Measurements from ENCODE around the gene MRPL2.
A peak's percentile ranks its signal among the peaks of the same experiment; 100 is the strongest.
"Not testable (repeated sequence)": the region's sequence is repeated elsewhere in the genome, so short reads cannot be mapped to it uniquely, and the experiment has no call there.

The MRPL2 gene

DNA sequence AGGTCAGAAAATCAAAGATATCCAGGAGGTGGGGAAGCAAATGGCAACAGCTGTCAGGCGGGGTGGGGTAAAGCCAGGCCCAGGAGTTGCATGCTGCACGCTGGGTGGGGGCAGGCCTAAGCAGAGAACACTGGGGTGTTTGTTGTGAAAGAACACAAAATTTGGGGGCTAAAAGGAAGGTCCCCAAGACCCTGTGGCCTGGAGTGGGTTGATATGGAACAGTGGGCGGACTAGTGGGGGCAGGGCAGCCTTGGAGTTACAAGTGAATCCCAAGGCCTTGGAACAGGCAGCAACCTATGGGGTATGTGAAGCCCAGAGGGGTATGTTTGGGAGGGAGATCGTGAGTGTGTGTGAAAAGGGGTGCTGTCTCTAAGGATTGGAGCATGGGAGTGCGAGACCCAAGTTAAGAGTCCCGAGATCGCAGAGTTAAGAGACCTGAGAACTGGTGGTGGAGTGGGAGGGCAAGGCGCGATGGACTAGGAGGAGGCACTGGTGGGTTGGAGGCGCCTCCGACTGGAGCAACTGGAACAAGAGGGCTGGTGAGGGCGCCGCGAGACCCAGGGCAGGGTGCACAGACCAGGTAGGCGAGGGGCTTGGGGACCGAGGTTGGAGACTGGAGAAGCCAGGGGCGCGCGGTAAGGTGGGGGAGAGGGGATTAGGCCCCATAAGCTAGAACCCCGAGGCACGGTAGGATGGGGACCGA lies 6.2 kb downstream of the MRPL2 start:
- DNase-seq (ENCODE audit: low read depth), result no peak

DNA sequence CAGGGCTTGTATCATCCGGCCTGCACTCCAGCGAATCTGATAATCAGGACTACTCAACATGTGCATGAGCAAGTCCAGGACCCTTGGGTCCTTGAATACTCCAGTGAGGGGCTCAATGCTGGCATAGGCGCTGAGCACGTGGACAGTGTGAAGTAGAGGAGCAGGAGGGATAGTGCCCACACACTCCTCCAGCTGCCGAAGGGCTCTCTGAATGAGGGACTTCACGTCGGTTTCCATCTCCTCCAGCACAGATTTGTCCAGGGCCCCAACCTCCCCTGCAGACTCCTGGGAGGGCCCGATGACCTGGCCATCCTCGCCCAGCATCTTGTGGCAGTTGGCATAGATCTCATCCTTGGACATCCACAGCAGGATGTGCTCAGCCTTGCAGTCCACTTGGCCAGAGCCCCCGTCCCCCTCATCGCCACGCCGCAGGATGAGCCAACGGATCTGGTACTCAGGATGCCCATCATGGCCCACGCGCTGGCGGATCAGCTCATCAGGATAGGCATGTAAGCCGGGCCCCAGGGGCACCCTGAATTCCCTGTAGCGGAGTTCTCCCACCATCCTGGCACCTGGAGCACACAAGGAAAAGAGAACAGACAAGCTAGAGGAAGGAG lies 6.9 kb downstream of the MRPL2 start:
- DNase-seq (ENCODE audit: low read depth), result no peak

DNA sequence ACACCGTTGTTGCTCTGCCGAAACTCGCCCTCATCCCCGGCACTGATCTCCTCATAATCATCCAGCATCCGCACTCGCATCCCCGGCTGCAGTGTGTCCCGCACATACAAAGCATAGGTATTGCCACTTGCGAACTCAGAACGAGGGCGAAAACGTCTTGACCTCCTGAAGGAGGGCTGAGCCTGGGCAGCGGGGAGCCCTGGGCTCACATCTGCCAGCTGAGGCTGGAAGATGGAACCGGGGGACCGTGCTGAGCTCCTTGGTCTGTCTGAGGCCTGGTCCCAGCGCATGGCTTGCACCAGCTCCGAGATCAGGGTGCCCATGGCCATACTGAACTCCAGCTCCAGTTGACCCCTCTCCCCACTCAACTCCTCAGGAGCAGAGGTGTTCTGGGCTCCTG lies 8.3 kb downstream of the MRPL2 start:
- no peak for DNase-seq (ENCODE audit: low read depth)

DNA sequence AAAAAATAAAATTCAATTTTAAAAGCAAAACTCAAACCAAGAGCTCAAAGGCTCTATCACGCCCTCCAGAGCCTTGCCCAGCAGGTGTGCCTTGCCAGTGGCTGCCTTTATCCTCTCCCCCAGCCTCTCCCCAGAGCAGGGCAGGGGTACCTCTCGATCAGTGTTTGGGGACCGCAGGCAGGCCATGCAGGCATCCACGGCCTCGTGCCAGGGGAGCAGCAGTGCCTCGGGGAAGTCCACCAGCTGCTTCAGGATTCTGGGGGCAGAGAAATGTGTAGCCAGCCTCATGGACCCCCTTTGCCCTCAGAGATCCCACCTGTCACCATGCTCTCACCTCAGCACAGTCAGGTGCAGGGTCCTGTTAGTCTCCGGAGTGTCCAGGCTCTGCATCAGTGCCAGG lies 11.2 kb downstream of the MRPL2 start:
- DNase-seq (ENCODE audit: low read depth), result no peak

DNA sequence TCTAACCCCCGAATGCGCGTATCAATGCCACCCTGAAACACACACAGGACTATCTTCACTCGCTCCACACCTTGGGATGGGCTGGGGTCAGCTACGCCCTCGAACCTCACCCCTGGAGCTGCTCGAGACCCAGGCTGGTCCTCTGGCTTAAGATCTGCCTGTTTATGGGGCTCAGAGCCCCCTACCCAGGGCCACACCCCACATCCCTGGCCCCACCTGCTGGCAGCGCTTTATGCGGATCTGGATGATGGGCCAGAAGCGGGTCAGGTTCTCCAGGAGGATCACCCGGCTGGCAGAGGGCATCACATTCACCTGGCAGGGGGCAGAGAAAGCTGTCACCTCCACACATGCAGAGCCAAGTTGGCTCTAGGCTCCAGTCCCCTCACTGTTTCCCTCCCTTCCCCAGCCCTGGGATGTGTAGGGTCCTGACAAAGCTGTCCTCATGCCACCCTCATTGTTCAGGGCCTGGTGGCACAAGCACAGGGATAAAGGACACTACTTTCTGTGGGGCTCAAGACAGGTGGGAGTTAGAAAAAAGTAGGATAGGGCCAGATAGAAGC lies 13.8 kb downstream of the MRPL2 start:
- DNase-seq (ENCODE audit: low read depth), result no peak

DNA sequence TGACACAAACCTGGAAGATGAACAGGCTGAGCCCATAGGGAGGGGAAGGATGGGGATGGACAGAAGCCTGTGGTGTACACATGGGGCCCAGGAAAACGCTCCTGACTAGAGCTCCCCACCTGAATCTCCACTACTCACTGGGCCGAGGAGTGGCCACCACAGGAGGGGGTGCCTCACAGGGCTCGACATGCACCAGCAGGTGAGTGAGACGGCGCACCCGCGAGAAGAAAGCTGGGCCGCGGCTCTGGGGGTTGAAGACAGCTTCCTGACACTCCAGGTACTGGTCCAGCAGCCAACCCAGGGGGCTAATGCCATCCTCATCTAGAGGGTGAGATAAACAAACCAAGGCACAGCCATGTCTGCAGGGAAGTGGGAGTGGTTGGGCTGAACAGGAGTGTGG lies 15.9 kb downstream of the MRPL2 start:
- DNase-seq (ENCODE audit: low read depth), result no peak

DNA sequence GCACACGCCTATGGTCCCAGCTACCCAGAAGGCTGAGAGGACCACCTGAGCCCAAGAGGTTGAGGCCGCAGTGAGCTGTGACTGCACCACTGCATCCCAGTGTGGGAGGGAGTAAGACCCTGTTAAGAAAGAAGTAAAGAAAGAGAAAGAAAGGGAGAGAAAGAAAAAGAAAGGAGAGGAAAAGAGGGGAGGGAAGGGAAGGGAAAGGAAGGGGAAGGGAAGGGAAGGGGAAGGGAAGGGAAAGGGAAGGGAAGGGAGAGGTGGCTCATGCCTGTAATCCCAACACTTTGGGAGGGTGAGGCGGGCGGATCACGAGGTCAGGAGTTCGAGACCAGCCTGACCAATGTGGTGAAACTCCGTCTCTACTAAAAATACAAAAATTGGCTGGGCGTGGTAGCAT lies 17.8 kb downstream of the MRPL2 start:
- DNase-seq (ENCODE audit: low read depth), result not testable (repeated sequence)

DNA sequence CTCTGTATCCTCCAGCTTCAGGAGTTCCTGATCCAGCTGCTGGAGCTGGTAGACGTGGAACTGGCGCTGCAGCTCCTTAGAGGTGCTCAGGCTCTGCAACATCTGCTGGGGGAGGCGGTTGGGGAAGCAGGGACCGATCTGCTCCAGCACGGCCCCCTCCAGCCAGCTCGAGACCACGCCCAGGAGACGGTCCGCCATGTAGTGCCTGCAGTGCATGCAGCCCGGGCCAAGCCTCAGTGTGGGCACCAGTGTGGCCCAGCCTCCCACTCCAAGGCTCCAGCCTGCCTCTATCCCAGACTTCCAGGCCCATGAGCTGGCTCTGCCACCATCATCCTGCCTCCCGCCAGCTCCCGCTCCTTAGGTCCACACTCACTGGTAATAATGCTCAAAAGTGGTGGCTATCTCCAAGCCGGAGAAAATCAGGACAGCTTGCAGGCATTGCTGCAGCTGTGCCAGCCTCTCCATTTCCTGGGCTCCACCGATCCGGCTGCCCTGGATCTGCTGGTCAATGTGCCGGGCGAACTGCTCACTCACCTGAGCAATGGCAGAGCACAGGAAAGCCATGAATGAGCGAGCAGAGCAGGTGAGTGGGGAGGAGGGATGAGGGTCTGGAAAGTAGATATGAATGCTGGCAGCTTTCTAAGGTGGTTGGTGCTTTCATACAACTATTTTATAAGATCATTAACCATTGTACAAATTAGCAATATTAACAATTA lies 18.5 kb downstream of the MRPL2 start:
- no peak for DNase-seq (ENCODE audit: low read depth)

DNA sequence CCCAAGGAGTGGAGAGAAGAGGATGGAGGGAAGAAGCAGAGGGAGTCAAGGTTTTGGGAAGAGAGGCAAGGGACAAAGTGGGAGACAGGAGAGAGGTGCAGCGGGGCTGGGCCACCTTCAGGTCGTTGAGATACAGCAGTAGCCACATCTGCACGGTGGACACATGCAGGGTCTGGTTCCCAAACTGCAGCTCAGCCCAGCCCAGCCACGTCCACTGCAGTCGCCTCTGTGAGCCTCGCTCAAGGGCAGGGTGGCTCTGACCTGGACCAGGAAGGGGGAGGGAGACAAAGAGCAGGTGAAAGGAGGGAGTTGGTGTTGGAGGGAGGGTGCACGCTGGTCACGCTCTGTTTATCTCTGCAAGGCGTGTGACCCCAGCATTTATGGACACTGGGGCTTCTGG lies 20.5 kb downstream of the MRPL2 start:
- DNase-seq (ENCODE audit: low read depth), result no peak

DNA sequence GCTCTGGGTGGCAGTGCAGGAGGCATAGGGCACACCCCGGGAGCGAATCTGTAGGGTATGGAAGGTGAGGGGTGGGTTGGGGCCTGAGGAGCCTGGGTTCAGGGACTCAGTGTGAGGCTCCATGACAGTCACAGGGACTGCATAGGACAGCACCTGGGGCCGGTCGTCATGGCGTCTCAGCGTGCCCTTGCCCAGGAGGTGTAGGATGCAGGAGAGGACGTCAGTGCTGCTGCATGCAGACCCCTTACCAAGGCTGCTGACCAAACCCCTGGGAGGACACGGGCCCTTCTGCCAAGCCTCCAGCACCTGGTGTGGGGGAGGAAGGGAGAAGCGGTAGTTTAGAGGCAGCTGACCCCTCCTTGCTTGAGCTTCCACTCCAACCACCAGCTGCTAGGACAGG lies 21.5 kb downstream of the MRPL2 start:
- no peak for DNase-seq (ENCODE audit: low read depth)

DNA sequence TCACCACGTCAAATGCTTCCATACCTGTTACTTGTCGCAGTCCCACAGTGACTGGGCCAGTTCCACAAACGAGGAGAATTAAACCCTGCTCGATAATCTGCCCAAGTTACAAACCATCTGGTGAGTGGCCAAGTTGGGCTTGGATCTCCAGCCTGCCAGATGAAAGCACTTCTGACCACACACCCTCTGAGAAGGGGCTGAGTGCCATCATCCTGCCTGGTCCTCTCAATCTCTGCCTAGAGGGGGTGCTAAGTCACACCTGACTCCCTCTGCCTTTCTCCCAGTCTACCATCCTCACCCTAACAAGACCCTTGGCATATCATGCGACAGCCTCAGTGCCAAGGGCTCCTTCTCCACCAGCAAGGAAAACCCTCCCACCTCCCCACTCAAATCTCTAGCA lies 22.0 kb downstream of the MRPL2 start:
- no peak for DNase-seq (ENCODE audit: low read depth)

DNA sequence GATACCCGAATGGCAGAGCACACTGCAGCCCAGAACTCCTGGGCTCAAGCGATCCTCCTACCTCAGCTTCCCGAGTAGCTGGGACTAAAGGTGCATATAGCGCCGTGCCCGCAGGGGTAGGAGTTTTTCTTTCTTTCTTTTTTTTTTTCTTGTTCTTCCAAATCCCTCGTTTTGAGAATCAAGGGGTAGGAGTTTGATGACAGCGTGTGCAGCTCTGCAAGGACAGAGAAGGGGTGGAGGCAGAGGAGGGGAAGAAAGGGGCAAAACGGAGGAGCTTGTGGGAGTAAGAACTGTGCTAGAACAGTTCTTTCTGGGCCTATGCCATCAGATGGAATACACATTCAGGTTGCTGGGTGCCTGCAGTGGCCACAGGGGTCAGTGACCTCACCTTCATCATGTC lies 22.5 kb downstream of the MRPL2 start:
- no peak for DNase-seq (ENCODE audit: low read depth)

DNA sequence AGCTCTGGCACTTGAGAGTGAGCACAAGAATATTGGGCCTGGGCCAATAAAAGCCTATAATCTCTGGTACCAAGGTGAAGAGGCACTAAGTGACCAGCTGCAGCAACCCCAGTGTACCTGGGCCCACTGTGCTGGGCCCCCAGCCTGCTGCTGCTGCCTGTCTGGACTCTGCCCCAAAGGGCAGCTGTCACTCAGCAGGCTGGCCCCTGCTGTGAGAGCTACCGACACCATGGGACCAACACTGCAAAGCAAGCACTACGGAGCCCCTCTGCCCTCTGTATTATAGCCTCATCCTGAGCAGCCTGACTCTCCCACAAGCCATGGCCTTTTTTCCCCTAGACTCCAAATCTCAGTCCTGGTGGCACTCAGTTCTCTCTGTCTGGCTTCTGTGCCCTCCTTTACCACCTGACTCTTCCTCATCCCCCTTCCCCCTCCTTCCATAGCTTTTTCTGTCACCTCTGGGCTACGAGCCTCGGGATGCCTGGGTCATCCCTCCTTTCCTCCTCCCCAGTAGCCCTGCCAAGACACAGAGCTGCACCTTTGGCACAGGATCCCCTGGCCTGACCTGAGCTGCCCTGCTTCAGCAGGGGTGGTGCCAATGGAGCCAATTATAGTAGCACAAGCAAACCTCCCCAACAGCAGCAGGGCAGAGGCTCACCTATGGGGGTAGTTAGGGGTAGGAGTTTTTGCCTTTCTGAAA lies 23.6 kb downstream of the MRPL2 start:
- no peak for DNase-seq (ENCODE audit: low read depth)

DNA sequence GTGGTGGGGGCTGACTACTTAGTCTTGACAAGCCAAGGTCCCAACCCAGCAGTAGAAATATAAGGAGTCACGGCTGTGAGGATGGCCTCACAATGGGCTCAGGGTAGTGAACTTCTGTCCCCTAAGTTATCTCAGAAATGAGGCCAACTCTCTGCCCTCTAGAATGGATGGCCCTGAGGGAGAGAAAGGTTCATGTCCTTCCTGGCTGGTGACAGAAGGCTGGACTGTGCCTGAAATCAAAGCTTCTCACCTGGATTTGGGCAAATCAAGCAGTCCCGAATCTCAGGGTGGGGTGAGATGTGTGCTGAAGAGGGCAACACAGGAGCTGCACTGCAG lies 25.1 kb downstream of the MRPL2 start:
- DNase-seq (ENCODE audit: low read depth), result no peak

DNA sequence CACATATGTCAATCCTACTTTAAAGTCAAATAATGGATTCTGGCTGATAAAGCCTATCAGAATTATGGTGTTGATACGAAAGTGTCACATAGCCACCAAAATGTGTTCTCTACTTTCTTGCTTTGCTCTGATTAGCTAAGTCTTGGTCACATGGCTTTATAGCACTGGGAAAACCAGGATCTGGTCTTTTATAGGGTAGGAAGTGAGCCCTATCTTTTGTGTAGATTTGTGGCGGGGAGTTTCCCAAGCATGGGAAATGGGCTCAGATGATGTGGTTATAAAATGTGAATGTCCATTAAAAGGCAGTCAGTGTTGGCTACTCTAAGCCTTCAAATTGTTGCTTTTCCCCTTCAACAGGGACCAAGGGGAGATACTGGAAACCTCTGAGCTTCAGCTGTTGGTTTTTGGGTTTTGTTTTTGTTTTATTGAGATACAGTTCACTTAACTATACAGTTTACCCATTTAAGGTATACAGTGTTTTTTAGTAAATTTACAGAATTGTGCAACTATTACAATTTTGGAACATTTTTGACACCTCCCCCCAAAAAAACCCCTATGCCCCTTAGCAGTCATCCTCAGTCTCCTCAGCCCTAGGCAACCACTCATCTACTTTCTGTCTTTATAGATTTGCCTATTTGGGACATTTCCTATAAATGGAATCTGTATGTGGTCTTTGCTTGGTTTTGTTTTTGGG lies 25.6 kb downstream of the MRPL2 start:
- DNase-seq (ENCODE audit: low read depth), result no peak

DNA sequence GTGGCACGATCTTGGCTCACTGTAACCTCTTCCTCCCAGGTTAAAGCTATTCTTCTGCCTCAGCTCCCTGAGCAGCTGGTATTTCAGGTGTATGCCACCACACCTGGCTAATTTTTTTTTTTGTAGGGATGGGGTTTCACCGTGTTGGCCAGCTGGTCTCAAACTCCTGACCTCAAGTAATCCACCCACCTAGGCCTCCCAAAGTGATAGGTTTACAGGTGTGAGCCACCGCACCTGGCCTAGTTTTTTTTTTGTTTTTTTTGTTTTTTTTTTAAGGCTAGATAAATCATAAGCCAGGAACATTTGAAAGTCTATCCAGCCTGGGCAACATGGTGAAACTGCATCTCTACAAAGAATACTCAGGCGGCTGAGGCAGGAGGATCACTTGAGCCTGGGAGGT lies 26.9 kb downstream of the MRPL2 start:
- DNase-seq (ENCODE audit: low read depth), result no peak

DNA sequence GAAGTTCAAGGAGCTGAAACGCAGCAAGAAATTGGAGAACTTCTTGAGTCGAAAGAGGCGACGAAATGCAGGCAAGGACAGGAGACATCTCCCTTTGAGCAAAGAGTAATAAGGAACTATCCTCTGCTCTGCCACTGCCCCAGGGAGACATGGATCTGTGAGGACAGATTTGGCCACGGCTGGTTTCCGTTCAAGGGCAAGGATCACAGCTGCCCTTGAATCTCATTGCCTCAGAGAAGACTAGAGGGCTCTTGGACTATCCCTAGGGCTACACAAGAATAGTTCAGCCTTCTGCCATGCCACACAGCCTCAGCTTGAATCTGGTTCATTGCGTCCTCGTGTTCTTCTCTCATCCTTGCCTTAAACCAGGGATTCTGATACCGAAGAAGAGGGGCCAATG lies 30.1 kb downstream of the MRPL2 start:
- no peak for DNase-seq (ENCODE audit: low read depth)

DNA sequence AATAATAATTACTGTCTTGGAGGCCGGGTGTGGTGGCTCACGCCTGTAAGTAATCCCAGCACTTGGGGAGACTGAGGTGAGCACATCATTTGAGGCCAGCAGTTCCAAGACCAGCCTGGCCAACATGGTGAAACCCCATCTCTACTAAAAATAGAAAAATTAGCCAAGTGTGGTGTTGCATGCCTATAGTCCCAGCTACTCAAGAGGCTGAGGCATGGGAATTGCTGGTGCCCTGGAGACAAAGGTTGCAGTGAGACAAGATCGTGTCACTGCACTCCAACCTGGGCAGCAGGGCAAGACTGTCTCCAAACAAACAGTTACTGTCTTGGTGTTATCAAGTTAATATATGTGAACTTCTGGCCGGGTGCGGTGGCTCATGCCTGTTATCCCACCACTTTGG lies 32.9 kb downstream of the MRPL2 start:
- DNase-seq (ENCODE audit: low read depth), result no peak

DNA sequence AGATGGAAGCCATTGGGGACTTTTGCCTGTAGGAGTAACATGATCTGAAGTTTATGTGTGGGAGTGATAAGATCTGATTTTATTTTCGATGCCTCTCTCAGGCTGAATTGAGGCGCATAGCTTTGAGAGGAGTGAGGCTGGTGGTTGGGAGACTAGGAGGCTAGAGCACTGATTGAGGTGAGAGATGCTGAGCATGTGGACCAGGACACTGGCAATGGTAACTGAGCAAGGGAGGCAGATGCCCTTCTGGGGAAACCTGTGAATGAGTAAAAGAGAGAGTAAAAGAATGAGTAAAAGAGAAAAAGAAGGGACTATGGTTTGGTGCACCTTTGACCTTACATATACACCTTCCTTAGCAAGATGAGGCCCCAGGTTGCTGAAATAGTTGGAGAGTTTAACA lies 34.8 kb downstream of the MRPL2 start:
- DNase-seq (ENCODE audit: low read depth), result no peak

DNA sequence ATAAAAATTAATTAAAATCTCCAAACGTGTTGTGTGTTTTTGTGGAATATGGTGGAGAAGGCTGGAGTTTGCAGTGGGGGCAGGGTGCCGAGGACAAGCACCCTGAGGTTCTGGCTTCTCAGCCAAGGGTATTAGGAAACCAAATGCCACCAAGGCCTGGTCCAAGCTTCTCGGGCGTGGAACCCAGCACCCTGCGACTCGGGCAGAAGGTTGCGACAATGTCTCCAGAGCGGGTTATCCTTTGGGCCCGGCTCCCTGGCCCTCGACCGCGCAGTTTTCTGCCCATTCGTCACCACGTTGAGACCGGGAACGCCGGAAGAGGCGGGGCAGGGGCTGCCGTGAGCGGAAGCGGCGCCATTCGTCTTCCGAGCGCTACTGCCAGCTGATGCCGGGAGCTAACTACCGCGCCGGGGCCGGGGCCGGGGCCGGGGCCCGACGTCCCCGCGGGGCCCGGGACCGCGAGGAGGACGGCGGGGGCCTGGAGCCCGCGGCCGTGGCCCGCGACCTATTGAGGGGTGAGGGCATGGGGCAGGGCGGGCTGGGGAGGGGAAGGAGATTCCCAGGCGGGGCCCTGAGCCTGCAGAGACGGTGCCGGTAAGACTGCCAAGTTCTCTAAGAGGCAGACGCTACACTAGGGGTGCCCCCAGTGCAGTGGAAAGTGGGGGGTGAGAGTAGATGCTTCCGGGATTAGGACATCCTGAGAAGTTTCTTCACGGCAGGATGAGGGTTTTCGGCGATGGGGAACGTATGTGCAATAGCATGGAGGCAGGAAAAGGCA lies 37.8 kb downstream of the MRPL2 start, which contains the start of gene RRP36:
TSS of gene RRP36 (plus strand) at position 354 of the 778 bp plus-strand sequence. CDS start at position 386, 32 bp downstream.
- DNase-seq (ENCODE audit: low read depth), result peak; percentile 59

DNA sequence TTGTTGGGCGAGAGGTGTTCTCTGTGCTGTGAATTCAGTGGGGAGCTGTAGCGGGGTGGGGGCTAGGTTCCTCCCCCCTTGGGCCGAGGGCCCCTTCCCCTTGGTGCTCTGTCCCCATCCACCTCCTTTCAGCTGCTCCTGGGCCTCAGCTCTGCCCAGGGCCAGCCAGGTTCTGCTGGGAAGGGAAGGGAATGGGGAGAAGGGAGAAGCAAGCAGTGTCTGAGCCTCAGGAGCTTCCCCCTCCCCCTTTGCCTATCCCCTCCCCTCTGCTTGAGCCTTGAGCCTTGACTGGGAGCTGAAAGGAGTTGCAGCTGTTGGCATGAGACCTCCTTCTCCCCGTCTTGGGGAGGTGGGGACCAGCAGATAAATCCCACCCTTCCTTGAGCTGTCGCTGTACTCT lies 38.4 kb downstream of the MRPL2 start:
- no peak for DNase-seq (ENCODE audit: low read depth)
